GM10248 (cell line): Measurements from ENCODE around the gene UBL7.

Experiments used
- CTCF ChIA-PET: fragments of 300-600 bp; sonication (Branson Sonifier 250); formaldehyde crosslinking; extraction: SDS; loops from one replicate; lab custom pipeline; 2021; ENCODE audit warnings: antibody characterized with exemption; lab: Yijun Ruan, JAX
- POLR2A ChIA-PET: fragments of 350-650 bp; sonication (Branson Sonifier 250); formaldehyde crosslinking; extraction: SDS; loops from one replicate; lab custom pipeline; 2020; ENCODE audit warnings: antibody characterized with exemption; lab: Yijun Ruan, JAX
- DNase-seq: peaks from one replicate; pipeline ENCODE4 v3.0.0; 2012; ENCODE audit errors: extremely low spot score
- TF ChIP-seq, protein P1 (sequence below): IDR thresholded peaks from 2 replicates; pipeline ENCODE4 v1.5.1; 2012; ENCODE audit warnings: mild to moderate bottlenecking, low read depth; ENCODE audit errors: extremely low read depth, missing control alignments, control extremely low read depth

Gene UBL7

GRCh38 chr15:74408815-74409214 lies 52.1 kb downstream of the UBL7 start:
- ChIA-PET CTCF (interaction anchor here (1.2 to 14.5 kb wide), 5 partner anchors 14 to 30 kb away, joined by 3 to 160 read pairs (median 4); no protein-coding TSS in a partner anchor), POLR2A (interaction anchor here (1.2 to 1.5 kb wide), 2 partner anchors 10 to 11 kb away, joined by 3 to 5 read pairs; no protein-coding TSS in a partner anchor)
- TF ChIP-seq, protein P1, sequence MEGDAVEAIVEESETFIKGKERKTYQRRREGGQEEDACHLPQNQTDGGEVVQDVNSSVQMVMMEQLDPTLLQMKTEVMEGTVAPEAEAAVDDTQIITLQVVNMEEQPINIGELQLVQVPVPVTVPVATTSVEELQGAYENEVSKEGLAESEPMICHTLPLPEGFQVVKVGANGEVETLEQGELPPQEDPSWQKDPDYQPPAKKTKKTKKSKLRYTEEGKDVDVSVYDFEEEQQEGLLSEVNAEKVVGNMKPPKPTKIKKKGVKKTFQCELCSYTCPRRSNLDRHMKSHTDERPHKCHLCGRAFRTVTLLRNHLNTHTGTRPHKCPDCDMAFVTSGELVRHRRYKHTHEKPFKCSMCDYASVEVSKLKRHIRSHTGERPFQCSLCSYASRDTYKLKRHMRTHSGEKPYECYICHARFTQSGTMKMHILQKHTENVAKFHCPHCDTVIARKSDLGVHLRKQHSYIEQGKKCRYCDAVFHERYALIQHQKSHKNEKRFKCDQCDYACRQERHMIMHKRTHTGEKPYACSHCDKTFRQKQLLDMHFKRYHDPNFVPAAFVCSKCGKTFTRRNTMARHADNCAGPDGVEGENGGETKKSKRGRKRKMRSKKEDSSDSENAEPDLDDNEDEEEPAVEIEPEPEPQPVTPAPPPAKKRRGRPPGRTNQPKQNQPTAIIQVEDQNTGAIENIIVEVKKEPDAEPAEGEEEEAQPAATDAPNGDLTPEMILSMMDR, result no peak
- DNase-seq, result no peak

GRCh38 chr15:74408385-74408784 lies 52.6 kb downstream of the UBL7 start:
- POLR2A ChIA-PET, result interaction anchor here (1.5 kb wide), 1 partner anchor 12 kb away, joined by 5 read pairs; no protein-coding TSS in a partner anchor
- TF ChIP-seq, protein P1, result no peak
- CTCF ChIA-PET, result interaction anchor here (1.2 to 14.5 kb wide), 4 partner anchors 14 to 24 kb away, joined by 3 to 160 read pairs (median 4); no protein-coding TSS in a partner anchor
- DNase-seq, result no peak

DNA sequence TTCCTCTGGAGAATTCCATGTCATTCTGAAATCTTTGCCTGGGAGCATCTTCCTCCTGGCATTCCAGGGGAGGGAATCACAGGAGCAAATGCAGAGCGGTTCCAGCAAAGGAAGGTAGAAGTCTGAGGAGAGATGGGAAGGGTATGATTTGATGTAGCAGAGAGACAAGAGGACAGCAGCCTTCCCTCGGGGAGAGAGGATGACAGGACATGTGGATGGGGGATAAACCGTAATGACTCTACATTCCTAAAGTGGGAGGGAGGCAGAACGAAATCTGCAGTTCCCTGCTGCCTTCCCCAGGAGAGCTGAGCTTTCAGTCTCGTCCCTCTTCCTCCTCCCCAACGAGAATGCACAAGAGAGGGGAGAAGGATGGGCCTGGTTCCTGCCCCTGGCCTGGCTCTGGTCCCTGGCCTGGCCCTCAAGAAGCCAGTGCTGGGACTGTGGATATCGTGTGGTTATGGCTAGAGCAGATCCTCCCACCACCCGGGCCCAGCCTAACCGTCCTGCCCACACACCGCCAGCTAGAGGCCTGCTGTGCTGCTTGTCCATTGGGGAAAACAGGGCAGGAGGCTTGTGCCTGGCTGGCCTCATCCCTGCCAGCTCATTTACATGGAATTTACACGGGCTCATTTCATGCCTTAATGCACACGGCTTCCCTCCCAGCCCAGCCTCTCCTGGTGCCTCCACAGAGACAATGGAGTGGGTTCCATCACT lies 53.8 kb downstream of the UBL7 start:
- ChIA-PET CTCF (interaction anchor here (14.5 to 14.7 kb wide), 2 partner anchors 23 to 25 kb away, joined by 160 read pairs; partner anchors contain the start of gene SEMA7A), POLR2A (interaction anchor here (0.9 kb wide), 1 partner anchor 13 kb away, joined by 3 read pairs; no protein-coding TSS in a partner anchor)
- TF ChIP-seq, protein P1, result no peak
- DNase-seq, result no peak

- POLR2A ChIA-PET, result interaction anchor here (0.9 kb wide), 1 partner anchor 12 kb away, joined by 3 read pairs; no protein-coding TSS in a partner anchor
- no peak for DNase-seq
- TF ChIP-seq, protein P1, result no peak
- CTCF ChIA-PET, result interaction anchor here (1.4 to 14.7 kb wide), 3 partner anchors 16 to 26 kb away, joined by 4 to 160 read pairs (median 160); partner anchors contain the start of gene SEMA7A
Observed at GRCh38 chr15:74406517-74406916, 54.4 kb downstream of the UBL7 start.

GRCh38 chr15:74405823-74406222 lies 55.1 kb downstream of the UBL7 start:
- no peak for DNase-seq
- CTCF ChIA-PET, result interaction anchor here (1.4 to 14.7 kb wide), 3 partner anchors 17 to 27 kb away, joined by 4 to 160 read pairs (median 160); partner anchors contain the start of gene SEMA7A
- TF ChIP-seq, protein P1, result no peak
- POLR2A ChIA-PET, result interaction anchor here (0.9 to 1.1 kb wide), 2 partner anchors 12 kb away, joined by 3 to 5 read pairs; no protein-coding TSS in a partner anchor

DNA sequence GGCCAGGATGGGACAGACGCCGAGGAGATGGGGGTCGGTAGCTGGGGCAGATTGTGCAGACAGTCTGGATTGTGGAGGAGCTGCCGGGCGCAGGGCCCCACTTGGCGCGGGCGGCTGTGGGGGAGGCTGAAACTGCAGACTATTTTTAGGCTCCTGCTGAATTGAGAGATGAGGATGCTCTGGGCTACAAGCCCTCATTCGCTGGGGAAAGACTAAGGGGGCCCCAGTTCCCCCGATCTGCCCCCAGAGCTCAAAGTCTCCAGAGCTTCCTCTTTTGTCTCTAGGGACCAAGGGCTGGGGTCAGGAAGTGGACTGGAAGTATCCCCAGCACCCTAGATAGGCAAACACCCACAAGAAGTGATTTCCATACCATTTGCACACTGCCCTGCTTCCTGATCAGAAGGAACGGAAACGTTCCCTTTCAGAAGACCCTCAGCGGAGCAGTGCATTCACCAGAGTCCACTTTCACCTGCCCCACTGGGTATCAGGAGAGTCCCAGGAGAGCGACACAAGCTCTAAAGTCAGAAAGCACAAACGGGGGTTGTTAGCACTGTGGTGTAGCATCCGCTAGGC lies 56.9 kb downstream of the UBL7 start:
- ChIA-PET POLR2A (interaction anchor here (0.6 to 3.7 kb wide), 8 partner anchors 10 to 768 kb away, joined by 3 to 29 read pairs (median 7); partner anchors contain the start of gene SEMA7A), CTCF (interaction anchor here (1.2 to 14.7 kb wide), 7 partner anchors 9 to 30 kb away, joined by 3 to 160 read pairs (median 5); partner anchors contain the start of gene SEMA7A)
- TF ChIP-seq, protein P1, result no peak
- DNase-seq, result peak; percentile 62
